HepG2 (cell line): ENCODE results near the gene ITK. TPM values are rescaled to one million over a fixed set of nuclear protein-coding genes. Genes with fewer than 3 reads are reported as not detected.

Source experiments
- ATAC-seq: fragments of 200-7000 bp; cut with Tn5 transposase; 3 replicates; pipeline ENCODE4 v1.9.1; 2020; ENCODE audit warnings: mild to moderate bottlenecking, moderate library complexity
- BruUV-seq: library from RNA; stranded (reverse); fragments of 400-500 nt; replicated peaks from 2 replicates; lab custom pipeline; 2021; lab: Mats Ljungman, UMichigan
- CTCF ChIA-PET: fragments of 300-600 bp; formaldehyde crosslinking; extraction: SDS; loops from one replicate; lab custom pipeline; 2021; ENCODE audit warnings: low total read pairs, inconsistent platforms, low intra/inter-chr PET ratio; lab: Yijun Ruan, JAX
- POLR2A ChIA-PET: fragments of 350-600 bp; sonication (Branson Sonifier 250); formaldehyde crosslinking; loops from one replicate; lab custom pipeline; 2020; ENCODE audit warnings: antibody characterized with exemption, inconsistent platforms; lab: Yijun Ruan, JAX
- DNase-seq: peaks from one replicate; pipeline ENCODE4 v3.0.0-alpha.2; 2015; ENCODE audit warnings: low spot score
- FAIRE-seq: peaks from 3 replicates; lab custom pipeline; 2011; peaks lifted over from hg19 to GRCh38; lab: Jason Lieb, UNC
- H2AFZ ChIP-seq: one replicate; pipeline ENCODE4 v1.6.1; 2011; ENCODE audit warnings: low read length, inconsistent platforms
- H3K27ac ChIP-seq: fragments of 300-600 bp; 3 replicates; pipeline ENCODE4 v1.8.0; 2011; ENCODE audit warnings: mixed run types, mild to moderate bottlenecking, mixed read lengths, low read length, inconsistent platforms; ENCODE audit not compliant: insufficient read depth; ENCODE audit errors: extremely low read length
- H3K27me3 ChIP-seq, 2 experiments: fragments of 200-600 bp in 1 of 2; 2 replicates in 1 of 2; 3 replicates in 1 of 2; pipeline versions ENCODE4 v1.6.0 to v1.8.0; 2011; ENCODE audit warnings: low read length in 2 of 2, mild to moderate bottlenecking in 2 of 2, moderate library complexity in 2 of 2, inconsistent platforms in 1 of 2; ENCODE audit not compliant: insufficient read depth in 2 of 2, control insufficient read depth in 1 of 2
- H3K36me3 ChIP-seq, 2 experiments: fragments of 200-600 bp in 1 of 2; replicated peaks in 1 of 2; 2 replicates in 1 of 2; 3 replicates in 1 of 2; pipeline versions ENCODE4 v1.5.1 to v1.8.0; 2011; ENCODE audit warnings: low read length in 2 of 2, inconsistent platforms in 1 of 2; ENCODE audit not compliant: insufficient read depth in 2 of 2, control insufficient read depth in 1 of 2
- H3K4me1 ChIP-seq: 2 replicates; pipeline ENCODE4 v1.5.1; 2012; ENCODE audit warnings: low read length, inconsistent platforms; ENCODE audit not compliant: insufficient read depth
- H3K4me2 ChIP-seq: 2 replicates; pipeline ENCODE4 v1.6.0; 2011; ENCODE audit warnings: low read depth, low read length, inconsistent platforms
- H3K4me3 ChIP-seq, 3 experiments: fragments of 200-600 bp in 1 of 3; sonication (generic), shearing (Covaris generic) in 1 of 3; replicated peaks in 1 of 3; 2 replicates each; pipeline ENCODE4 v1.5.1; 2011 to 2016; ENCODE audit warnings: low read length in 3 of 3, inconsistent platforms in 2 of 3, low read depth in 2 of 3, mild to moderate bottlenecking in 2 of 3, control low read depth in 1 of 3, mixed read lengths in 1 of 3; ENCODE audit not compliant: insufficient read depth in 1 of 3
- H3K79me2 ChIP-seq: one replicate; pipeline ENCODE4 v1.6.1; 2011; ENCODE audit warnings: low read length, inconsistent platforms; ENCODE audit not compliant: insufficient read depth
- H3K9ac ChIP-seq: 2 replicates; pipeline ENCODE4 v1.6.0; 2011; ENCODE audit warnings: mild to moderate bottlenecking, low read depth, low read length, inconsistent platforms; ENCODE audit not compliant: insufficient read depth
- H3K9me3 ChIP-seq: 2 replicates; pipeline ENCODE4 v1.5.1; 2012; ENCODE audit warnings: mild to moderate bottlenecking, low read length
- H4K20me1 ChIP-seq: 2 replicates; pipeline ENCODE4 v1.6.0; 2011; ENCODE audit warnings: inconsistent platforms, mild to moderate bottlenecking, low read length, moderate library complexity; ENCODE audit not compliant: insufficient read depth
- ATF7-NPFF ChIP-seq: sonication (generic); formaldehyde crosslinking; IDR thresholded peaks from 2 replicates; pipeline ENCODE4 v1.8.1; 2023; ENCODE audit warnings: mild to moderate bottlenecking, low read depth, missing genetic modification reagents, moderate library complexity
- TEAD3 ChIP-seq: optimal IDR thresholded peaks from 2 replicates; pipeline ENCODE3; 2016; ENCODE audit warnings: borderline replicate concordance
- ZNF564 ChIP-seq: sonication (generic); formaldehyde crosslinking; IDR thresholded peaks from 2 replicates; pipeline ENCODE4 v1.8.1; 2023; ENCODE audit warnings: mild to moderate bottlenecking, missing genetic modification reagents
- ZNF768 ChIP-seq: sonication (generic); formaldehyde crosslinking; IDR thresholded peaks from 2 replicates; pipeline ENCODE4 v1.4.0; 2020; ENCODE audit warnings: missing genetic modification reagents
- WGBS: methylation state at CpG from one replicate; pipeline ENCODE4 v1.1.6; 2017; ENCODE audit warnings: low lambda C conversion rate; 5-methylcytosine and 5-hydroxymethylcytosine counted together
- in situ Hi-C: cut with HindIII; loops from 2 replicates; pipeline ENCODE4 v1.10.0; 2017; ENCODE audit warnings: low pct_unique_long_range_greater_than_20kb; ENCODE audit not compliant: extremely low pct_ligation_motif_present
- intact Hi-C: fragments of 100-400 bp; cut with micrococcal nuclease; formaldehyde crosslinking; loops from one replicate; pipeline ENCODE4 v1.10.0; 2022; ENCODE audit not compliant: unreplicated experiment
- polyA plus RNA-seq, 8 experiments: library from polyadenylated mRNA; depleted of rRNA in 3 of 8; stranded (reverse) in 7 of 8; unstranded in 1 of 8; fragments of >200 nt; fragmentation: Illumina TruSeq in 4 of 8; extraction: Trizol in 4 of 8; gene quantifications; 2 replicates each; pipeline versions ENCODE4 v1.2.1 to v1.2.3, GENCODE V29; 2011 to 2016; ENCODE audit warnings: low read depth in 4 of 8, missing spikeins in 1 of 8, mixed read lengths in 1 of 8; ENCODE audit not compliant: insufficient read depth in 1 of 8
- total RNA-seq, 5 experiments: library from RNA; depleted of rRNA; stranded (reverse); fragments of >200 nt; fragmentation: Illumina TruSeq; extraction: Trizol; gene quantifications; 2 replicates each; pipeline ENCODE4 v1.2.3, GENCODE V29; 2016; ENCODE audit warnings: low read depth in 1 of 5
- TF ChIP-seq, protein P1 (sequence below): sonication (generic); formaldehyde crosslinking; IDR thresholded peaks from 2 replicates; pipeline ENCODE4 v1.4.0; 2020; ENCODE audit warnings: mild to moderate bottlenecking, low read depth, missing genetic modification reagents

ITK gene
- total and polyA plus RNA-seq, 2 of the 13 experiments (the other 11 are each of a cell fraction or from before 2014, with no cell fraction given) = 0.01 TPM; not detected in 1

DNA sequence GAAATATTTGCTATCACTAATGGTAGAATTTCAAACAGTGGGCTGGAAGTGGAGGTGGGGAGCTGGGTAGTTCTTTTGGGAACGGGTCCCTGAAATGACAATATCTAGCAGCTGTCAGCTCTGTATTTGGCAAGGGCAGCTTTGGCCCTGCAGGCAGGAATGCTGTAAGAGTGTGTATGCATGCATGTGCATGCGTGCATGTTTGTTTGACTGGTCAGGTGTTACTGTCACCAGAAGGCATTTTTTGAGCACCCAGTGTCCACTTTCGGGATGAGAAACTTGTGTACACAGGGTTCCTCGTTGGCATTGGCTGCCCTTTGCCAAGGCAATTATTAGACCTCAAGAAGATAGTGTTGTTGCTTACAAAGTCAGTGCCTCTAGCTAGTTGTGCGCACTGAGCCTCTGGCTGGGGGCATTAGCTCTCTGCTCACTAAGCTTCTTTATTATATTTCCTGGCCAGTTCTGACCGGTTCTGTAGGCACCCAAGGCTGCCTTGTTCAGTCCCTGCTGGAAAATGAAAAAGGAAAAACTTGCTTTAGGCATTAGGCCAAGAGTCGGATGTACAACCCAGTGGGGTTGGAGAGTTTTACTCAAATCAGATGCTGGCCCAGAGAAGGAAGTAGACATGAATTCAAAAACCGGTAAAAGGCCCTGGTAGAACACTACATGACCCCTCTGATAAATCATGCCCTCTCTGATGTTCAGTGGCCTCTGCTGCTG is 87.3 kb downstream of the ITK start:
- no peak for ATAC-seq
- no peak overlapping the region for H2AFZ ChIP-seq
- peaks cover 0 to 1% of the 10 kb centered on the region in 2 experiments; a peak in 2 of 5 replicates for H3K27me3 ChIP-seq
- TF ChIP-seq, protein P1, sequence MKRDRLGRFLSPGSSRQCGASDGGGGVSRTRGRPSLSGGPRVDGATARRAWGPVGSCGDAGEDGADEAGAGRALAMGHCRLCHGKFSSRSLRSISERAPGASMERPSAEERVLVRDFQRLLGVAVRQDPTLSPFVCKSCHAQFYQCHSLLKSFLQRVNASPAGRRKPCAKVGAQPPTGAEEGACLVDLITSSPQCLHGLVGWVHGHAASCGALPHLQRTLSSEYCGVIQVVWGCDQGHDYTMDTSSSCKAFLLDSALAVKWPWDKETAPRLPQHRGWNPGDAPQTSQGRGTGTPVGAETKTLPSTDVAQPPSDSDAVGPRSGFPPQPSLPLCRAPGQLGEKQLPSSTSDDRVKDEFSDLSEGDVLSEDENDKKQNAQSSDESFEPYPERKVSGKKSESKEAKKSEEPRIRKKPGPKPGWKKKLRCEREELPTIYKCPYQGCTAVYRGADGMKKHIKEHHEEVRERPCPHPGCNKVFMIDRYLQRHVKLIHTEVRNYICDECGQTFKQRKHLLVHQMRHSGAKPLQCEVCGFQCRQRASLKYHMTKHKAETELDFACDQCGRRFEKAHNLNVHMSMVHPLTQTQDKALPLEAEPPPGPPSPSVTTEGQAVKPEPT = no peak
- peak; percentile 65 for TF ChIP-seq TEAD3
- TF ChIP-seq, all 625 proteins: peak for 1
- Histone ChIP-seq H3K27ac (no peak overlapping the region), H3K79me2 (peaks cover 3% of the 10 kb centered on the region), H3K36me3 (no peaks in the 10 kb centered on the region), H3K4me2 (no peak overlapping the region), H3K4me3 (no peak overlapping the region), H3K4me1 (peaks cover 60% of the 10 kb centered on the region), H3K9ac (no peak overlapping the region), H3K9me3 (no peaks in the 10 kb centered on the region), H4K20me1 (no peaks in the 10 kb centered on the region)
- FAIRE-seq (no peak), DNase-seq (no peak)
- intact Hi-C loops (loop anchor here (1.0 kb wide), 1 partner anchor 44 kb away; no protein-coding TSS in a partner anchor), in situ Hi-C loops (no loop called here)
- ChIA-PET POLR2A (no interaction called here), CTCF (no interaction called here)
- WGBS = 83% methylated on average over 7 of the region's 8 CpGs
- no TSS peak for BruUV-seq

DNA sequence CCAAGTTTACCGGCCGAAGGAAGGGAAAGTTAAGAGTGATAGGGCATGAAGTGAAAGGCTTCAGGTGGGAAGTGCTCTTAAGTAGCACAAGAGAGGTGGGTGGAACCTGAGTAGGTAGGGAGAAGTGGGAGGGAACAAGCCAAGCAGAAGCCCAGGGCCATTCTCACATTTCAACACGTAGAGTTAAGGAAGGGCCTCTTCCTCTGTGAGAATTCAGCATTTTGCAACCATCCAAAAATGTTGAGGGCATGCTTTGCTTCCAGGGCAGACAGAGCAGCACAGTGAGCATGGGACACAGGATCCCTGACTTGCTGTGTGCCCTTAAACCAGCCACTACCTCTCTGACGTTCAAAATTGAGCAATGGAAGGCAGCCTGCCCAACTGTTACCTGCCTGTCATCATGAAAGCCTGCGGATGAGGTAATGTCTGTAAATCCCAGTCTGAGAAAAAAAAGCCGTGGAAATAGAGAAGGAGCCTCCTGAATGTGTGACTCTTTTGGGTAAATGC is 88.6 kb downstream of the ITK start:
- Histone ChIP-seq H3K9me3 (no peaks in the 10 kb centered on the region), H3K27ac (no peak overlapping the region), H3K4me2 (no peak overlapping the region), H4K20me1 (no peaks in the 10 kb centered on the region), H2AFZ (no peak overlapping the region), H3K27me3 (peaks cover 0 to 1% of the 10 kb centered on the region in 2 experiments; a peak in 2 of 5 replicates), H3K9ac (no peak overlapping the region), H3K4me3 (no peak overlapping the region), H3K79me2 (peaks cover 9% of the 10 kb centered on the region)
- ChIA-PET CTCF (no interaction called here), POLR2A (no interaction called here)
- in situ Hi-C loops = no loop called here
- FAIRE-seq = no peak
- WGBS = 90% methylated on average over 6 of the region's 6 CpGs
- TF ChIP-seq ZNF768 (CRISPR knock-in tag) (peak; percentile 81), ZNF564 (CRISPR knock-in tag) (no peak), ATF7-NPFF (no peak)
- TF ChIP-seq, all 625 proteins: peak for 1
- Histone ChIP-seq H3K4me1 (peaks cover 55% of the 10 kb centered on the region), H3K36me3 (no peaks in the 10 kb centered on the region)
- DNase-seq (no peak), ATAC-seq (no peak)
- intact Hi-C loops = no loop called here
- BruUV-seq = no TSS peak
